ENCODE results near the gene ZCCHC24.

The ZCCHC24 gene

GRCh38 chr10:79445161-79445976, at the start of gene ZCCHC24:
ZCCHC24 (minus strand) TSS chr10:79445624; CDS start chr10:79445440, 184 bp downstream.
- DNase-seq (ENCODE audit: low read depth in 2 of 2, low spot score in 1 of 2): peak; percentile 82 to 94

- DNase-seq (ENCODE audit: low read depth in 2 of 2, low spot score in 1 of 2): no peak
Measured at GRCh38 chr10:79493806-79494205, 48.4 kb upstream of the ZCCHC24 start.

- DNase-seq (ENCODE audit: low read depth in 2 of 2, low spot score in 1 of 2): no peak
Measured at GRCh38 chr10:79492839-79493238, 47.4 kb upstream of the ZCCHC24 start.

DNA sequence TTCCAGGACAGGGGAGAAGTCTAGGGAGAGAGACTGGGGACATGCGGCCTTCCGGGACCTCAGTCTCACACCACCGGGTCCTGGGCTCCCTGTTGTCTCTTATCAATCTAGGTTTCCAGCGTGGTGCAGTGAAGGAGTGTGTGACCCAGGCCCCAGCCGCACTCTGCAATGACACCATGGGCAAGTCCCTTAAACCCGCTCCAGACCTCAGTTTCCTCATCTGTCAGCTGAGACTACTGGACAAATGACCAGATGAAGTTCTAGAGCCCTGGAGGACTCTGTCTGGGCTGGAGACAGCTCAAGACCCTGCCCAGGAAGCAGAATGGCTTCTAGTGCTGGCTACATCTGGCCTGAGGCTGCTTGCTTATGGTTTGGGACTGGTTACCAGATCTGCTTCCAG, 46.8 kb upstream of the ZCCHC24 start:
- no peak for DNase-seq (ENCODE audit: low read depth in 2 of 2, low spot score in 1 of 2)

DNA sequence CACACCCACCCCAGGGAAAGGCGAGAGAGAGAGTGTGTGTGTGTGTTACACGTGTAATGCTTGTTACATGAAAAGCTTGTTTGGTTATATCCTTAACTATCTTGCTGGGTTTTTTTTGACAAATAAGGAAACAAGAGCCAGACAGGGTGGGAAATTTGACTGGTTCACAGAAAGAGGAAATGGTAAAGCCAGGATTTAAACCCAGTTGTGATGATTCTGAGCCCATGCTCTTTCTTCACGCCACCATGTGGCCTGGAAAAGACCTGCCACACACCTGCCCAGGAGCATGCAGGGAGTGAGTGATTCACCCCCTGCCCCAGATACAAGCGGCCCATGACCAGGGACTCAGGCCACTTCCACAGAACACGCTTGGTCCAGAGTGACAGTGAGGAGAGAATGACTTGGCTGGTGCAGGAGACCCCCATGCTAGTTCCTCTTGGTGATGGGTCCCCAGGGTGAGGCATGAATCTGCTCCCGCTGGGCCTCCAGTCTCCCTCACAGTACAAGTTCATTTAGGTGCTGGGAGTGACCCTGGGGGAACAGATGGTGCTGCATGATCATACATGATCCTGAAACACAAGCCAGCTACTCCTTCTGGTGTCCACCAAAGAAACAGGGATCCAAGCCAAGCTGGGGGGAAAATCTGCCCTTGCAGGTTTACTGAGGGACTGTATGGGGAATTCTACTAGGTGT, 45.9 kb upstream of the ZCCHC24 start:
- no peak for DNase-seq (ENCODE audit: low read depth in 2 of 2, low spot score in 1 of 2)

DNA sequence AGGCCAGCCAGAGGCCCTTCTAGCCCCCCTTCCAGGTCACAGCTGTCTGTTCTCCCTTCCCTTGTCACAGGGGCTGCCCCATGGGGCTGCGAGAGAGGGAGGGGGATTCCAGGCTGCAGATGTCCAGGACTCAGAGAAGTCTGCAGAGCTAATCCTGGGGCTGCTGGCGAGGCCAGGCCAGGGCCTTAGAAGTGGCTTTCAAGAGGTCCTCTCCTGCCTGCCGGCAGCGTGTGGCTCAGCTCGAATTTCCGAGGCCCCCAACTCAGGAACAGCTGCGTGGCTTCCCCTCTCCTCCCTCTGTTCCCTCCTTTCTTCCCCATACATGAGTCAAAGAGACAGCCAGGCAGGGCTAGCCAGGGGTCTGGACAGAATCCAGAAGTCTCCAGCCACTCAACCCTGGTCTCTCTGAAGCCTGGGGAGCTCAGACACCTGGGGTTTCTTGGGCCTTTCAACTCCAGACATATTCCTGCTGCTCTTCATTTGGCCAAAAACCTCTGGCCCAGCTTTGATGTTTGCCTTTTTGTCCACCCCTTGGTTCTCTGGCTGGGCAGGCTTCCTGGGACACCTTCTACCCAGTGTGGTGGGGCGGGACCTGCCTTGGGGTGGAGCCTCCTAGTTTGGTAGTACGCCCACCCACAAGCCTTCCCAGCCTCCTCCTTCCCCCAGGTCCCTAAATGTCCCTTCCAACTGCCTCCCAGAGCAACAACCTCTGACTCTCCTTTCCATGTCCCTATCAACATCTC, 45.1 kb upstream of the ZCCHC24 start:
- no peak for DNase-seq (ENCODE audit: low read depth in 2 of 2, low spot score in 1 of 2)

- DNase-seq (ENCODE audit: low read depth in 2 of 2, low spot score in 1 of 2): no peak
Measured at GRCh38 chr10:79488870-79489269, 43.4 kb upstream of the ZCCHC24 start.

DNA sequence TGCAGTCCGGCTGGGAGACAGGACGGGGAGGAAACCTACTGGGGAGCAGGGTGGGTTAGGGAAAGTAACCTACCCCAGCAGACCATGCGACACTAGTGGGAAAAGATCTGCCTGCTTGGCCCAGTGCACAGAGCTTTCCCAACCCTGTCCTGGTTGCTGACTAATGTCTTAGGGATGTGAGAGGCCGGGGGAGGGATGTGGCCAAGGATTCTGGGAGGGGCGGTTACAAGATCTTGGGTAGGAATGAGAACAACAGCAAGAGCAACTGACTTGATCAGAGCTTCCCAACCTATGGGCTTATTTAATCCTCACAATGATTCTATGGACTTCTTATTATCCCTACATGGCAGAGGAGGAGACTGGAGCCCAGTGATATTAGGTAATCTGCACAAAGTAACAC, 42.9 kb upstream of the ZCCHC24 start:
- no peak for DNase-seq (ENCODE audit: low read depth in 2 of 2, low spot score in 1 of 2)

DNA sequence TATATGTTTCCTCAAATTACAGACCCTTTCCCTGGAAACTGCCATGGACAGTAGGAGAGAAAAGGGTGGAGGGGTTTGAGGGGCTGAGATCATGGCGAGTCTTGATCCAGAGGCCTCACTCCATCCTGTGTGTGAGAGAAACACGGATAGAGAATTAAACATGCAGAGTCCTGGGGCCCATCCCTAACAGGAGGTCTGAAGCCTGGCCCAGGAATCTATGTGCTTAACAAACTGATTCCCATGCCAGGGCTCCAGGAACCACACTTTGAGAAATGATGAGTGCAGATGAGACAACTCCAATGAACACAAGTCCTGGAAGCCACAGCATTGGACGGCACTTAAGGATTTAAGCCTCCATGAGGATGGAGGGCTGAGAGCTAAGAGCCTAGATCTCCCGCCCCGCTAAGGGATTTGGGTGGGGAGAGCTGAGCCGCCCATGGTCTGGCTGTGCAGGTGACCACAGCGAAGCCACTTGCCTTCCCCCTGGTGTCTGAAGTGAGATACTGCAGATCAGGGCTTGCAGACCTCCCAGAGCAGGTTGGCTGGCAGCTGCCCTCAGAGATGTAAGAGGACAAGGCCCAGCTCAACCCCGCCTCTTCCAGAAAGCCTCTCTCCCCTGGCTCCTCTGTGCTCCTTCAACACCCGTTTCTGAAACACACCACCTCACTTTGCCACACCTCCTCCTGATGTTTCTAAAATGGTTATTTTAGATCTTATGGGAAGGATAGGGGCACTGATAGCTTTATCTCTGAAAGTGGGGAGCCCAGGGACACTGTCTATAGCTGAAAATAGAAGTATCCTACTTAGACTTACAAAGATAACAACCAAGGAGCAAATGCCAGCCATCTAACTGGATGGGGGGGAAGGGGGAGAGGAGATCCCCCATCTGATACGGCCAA, 42.1 kb upstream of the ZCCHC24 start:
- DNase-seq (ENCODE audit: low read depth in 2 of 2, low spot score in 1 of 2): no peak

DNA sequence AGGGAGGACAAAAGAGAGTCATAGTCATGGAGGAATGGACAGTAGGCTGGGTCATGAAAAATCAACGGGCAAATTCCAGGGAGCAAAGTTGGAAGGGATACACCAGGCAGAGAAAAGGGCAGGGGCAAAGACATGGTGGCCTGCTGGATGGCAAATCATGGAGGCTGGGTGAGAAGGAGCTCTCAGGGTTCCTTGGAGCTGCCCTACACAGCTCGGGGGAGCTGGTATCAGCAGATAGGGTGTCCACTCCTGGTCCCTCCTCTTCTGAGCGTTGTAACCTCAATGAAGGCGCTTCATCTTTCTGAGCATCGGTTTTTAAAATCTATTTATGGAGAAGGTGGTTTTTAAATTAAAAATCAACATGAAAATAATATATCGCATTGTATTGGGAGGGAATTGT, 39.1 kb upstream of the ZCCHC24 start:
- DNase-seq (ENCODE audit: low read depth in 2 of 2, low spot score in 1 of 2): no peak

DNA sequence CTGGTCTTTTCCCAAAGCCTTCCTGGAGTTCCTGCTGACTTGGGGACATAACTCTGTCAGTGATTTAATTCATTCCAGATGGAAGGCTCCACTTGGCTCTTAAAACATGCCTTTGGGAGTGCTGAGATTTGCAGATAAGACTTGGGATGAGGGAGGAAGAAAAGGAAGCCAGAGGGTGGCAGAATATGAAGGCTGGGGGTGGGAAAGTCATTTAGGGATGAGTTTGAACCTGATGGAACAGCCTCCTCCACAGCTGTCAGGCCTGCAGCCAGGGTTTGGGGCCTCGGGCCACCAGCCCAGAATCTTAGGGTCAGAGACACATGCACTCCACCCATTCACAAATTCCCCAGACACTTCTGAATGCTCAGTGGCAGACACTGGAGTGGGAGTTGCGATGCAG, 38.5 kb upstream of the ZCCHC24 start:
- DNase-seq (ENCODE audit: low read depth in 2 of 2, low spot score in 1 of 2): no peak

- DNase-seq (ENCODE audit: low read depth in 2 of 2, low spot score in 1 of 2): no peak
Measured at GRCh38 chr10:79483299-79483698, 37.9 kb upstream of the ZCCHC24 start.

GRCh38 chr10:79482741-79483140, 37.3 kb upstream of the ZCCHC24 start:
- no peak for DNase-seq (ENCODE audit: low read depth in 2 of 2, low spot score in 1 of 2)

DNA sequence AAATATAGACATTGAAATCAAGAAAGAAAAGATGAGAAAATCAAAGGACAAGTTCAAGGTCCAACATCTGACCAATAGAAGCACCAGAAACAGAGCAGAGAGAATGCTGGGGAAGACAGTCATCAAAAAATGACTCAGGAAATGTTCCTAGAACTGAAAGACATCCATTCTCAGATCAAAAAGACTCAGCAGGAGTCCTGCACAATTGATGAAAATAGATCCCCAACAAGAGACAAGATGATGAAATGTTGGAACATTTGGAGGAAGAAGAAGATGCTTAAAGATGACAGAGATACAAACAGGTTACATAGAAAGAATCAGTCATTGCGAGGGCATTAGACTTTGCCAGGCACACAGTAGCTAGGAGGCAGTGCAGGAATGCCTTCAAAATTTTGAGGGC, 36.9 kb upstream of the ZCCHC24 start:
- no peak for DNase-seq (ENCODE audit: low read depth in 2 of 2, low spot score in 1 of 2)

DNA sequence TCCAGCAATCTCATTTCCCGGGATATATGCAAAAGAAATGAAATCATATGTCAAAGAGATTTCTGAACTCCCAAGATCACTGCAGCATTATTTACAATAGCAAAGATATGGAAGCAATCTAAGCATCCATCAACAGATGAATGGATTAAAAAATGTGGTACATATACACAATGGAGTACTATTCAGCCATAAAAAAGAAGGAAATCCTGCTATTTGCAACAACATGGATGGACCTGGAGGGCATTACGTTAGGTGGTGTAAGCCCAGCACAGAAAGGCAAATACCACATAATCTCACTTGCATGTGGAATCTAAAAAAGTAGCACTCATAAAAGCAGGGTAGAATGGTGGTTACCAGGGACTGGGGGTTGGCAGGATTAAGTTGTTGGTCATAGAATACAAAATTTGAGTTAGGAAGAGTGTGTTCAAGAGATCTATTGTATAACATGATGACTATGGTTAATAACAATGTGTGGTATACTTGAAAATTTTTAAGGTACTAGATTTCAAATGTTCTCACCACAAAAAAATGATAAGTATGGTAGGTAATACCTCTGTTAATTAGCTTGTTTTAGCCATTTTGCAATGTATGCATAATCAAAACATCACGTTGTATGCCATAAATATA, 34.0 kb upstream of the ZCCHC24 start:
- no peak for DNase-seq (ENCODE audit: low read depth in 2 of 2, low spot score in 1 of 2)

DNA sequence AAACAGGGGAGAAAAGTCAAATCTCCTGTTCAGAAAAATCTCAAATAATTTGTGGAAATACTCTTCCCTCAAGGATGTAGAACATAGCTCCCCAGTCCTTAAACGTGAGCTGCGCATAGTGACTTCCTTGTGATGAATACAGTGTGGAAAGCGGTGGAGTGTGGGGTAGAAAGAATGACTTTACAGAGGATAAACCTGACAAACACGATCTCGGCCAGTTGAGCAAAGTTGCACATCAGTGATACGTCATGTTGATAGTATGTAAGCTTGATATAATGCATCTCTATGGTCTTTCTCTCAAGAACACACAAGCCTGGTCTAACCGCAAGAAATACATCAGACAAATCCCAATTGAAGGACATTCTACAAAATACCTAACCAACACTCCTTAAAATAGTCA, 32.0 kb upstream of the ZCCHC24 start:
- DNase-seq (ENCODE audit: low read depth in 2 of 2, low spot score in 1 of 2): no peak

DNA sequence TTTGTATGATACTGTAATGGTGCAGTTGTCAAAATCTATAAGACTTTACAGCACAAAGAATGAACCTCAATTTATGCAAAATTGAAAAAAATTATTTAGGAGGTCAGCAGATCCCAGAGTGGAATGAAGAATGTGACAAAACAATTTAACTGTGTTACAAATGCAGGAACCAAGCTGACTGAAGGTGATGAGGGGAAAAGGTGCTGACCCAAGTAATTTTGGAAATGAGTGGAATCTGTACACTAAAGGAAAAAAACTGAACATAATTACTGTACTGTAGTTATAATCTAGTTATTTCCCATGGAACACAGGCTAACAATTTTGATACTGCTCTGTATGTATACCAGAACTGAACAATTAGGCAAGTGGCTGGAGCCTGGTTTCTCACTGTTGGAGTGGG, 31.2 kb upstream of the ZCCHC24 start:
- no peak for DNase-seq (ENCODE audit: low read depth in 2 of 2, low spot score in 1 of 2)

DNA sequence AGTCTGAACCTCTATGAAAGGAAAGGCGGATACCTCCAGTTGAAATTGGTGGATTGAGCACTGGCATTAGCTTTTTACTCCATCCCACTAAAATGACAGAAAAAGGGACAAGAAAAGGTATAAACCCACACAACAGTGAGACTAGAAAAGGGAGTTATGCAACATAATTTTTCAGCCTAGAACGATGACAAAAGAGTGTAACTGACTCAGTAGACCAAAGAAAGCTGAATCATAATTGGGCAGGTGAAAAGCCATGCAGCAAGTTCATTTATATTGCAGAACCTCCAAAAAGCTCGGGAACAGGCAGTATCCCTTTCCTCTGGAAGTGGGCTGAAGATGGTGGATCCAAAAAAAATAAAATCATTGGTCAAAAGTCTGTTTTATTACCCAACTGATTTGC, 30.5 kb upstream of the ZCCHC24 start:
- no peak for DNase-seq (ENCODE audit: low read depth in 2 of 2, low spot score in 1 of 2)

- no peak for DNase-seq (ENCODE audit: low read depth in 2 of 2, low spot score in 1 of 2)
Measured at GRCh38 chr10:79475119-79475653, 29.8 kb upstream of the ZCCHC24 start.

DNA sequence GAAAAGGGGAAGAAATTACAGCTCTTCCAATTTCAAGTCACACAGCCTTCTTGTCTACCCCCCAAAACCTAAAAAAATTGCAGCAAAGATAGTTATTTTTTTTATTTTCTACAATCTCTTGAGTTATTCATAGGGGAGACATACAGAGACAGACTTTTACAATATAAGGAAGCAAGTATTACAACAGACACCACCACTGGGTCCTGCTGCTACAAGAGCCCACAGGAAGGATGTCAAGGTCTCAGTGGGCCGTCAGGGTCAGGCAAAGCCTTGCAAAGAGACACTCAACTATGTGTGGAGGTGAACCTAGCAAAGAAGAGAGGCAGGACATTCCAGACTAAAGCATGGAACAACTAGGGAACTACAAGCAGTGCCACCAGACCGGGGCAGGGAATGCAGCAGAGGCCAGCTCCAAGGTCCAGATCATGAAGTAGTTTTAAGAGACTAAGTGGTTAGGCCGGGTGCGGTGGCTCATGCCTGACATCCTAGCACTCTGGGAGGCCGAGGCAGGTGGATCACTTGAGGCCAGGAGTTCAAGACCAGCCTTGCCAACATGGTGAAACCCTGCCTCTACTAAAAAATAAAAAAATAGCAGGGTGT, 28.2 kb upstream of the ZCCHC24 start:
- no peak for DNase-seq (ENCODE audit: low read depth in 2 of 2, low spot score in 1 of 2)

All from stimulated activated CD8-positive, alpha-beta memory T cell treated with anti-CD3 and anti-CD28 coated beads, Interleukin-4, amount 100 ng/mL, for 4 hours (primary cell).